GM21723 (cell line): ENCODE data around the gene SH2D3A.
"Not testable (repeated sequence)": the region's sequence is repeated elsewhere in the genome, so short reads cannot be mapped to it uniquely, and the experiment has no call there.

ENCODE experiments used
- ATAC-seq: cut with Tn5 transposase; IDR thresholded peaks from one replicate; pipeline ENCODE4 v1.9.1; 2021; ENCODE audit warnings: mild to moderate bottlenecking, moderate library complexity; ENCODE audit not compliant: unreplicated experiment

SH2D3A gene

DNA sequence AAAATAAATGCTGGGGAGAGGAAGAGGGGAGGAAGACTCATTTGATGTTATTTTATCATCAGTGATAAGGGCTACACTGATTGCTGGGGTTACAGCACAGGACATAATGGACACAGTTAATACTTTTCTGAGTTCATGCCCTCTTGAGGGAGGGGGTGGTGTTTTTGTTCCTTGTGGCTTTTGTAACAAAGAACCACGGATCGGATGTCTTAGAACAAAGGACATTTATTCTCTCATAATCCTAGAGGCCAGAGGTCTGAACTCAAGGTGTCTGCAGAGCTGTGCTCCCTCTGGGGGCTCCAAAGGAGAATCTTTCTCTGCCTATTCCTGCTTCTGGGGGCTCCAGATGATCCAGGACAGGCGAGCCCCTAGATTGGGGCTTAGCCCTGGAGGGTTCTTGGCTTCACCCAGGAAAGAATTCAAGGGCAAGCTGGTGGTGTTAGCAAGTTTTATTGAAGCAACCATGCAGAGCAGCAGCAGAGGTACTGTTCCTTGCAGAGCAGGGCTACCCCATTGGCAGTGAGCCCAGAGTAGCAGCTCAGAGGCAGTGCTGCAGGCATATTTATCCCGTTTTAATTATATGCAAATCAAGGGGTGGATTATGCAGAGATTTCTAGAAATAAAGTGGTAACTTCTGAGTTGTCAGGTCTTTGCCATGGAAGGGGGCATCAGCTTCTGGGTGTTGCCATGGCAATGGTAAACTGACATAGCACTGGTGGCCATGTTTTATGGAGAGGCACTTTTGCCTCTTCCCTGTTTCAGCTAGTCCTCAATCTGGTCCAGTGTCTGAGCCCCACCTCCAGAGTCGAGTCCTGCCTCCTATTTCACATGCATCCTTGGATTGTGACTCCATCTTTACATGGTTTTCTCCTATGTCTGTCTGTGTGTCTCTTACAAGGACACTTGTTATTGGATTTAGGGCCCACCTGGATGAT is 23.2 kb upstream of the SH2D3A start:
- no peak for ATAC-seq

GRCh38 chr19:6788896-6789295 is 21.7 kb upstream of the SH2D3A start:
- ATAC-seq = no peak

DNA sequence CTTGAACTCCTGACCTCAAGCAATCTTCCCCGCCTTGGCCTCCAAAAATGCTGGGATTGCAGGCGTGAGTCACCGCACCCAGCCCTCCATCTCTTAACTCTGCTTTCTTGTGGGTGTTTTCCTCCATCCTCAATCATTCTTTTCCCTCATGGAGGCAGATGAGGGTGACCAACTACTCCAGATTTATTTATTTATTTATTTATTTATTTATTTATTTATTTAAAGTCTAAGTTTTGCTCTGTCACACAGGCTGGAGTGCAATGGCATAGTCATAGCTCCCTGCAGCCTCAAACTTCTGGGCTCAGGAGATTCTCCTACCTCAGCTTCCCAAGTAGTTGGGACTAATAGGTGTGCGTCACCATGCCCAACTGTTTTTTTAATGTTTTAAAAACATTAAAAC is 20.2 kb upstream of the SH2D3A start:
- no peak for ATAC-seq

DNA sequence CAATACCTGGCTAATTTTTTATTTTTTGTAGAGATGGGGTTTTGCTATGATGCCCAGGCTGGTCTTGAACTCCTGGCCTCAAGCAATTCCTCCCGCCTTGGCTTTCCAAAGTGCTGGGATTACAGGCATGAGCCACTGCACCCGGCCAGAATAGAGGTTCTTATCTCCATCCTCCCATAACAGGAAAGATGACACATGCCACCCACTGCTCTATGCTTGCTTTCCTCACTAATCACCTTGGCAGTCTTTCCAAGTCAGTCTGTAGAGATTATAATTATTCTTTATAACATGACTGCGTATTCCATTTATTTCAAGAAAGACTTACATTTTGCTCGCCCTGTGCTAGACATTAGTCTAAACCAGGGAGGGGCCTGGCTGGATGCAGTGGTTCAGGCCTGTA is 12.0 kb upstream of the SH2D3A start:
- no peak for ATAC-seq

GRCh38 chr19:6778386-6778785 is 11.2 kb upstream of the SH2D3A start:
- ATAC-seq = no peak

GRCh38 chr19:6777434-6777833 is 10.2 kb upstream of the SH2D3A start:
- ATAC-seq = no peak

DNA sequence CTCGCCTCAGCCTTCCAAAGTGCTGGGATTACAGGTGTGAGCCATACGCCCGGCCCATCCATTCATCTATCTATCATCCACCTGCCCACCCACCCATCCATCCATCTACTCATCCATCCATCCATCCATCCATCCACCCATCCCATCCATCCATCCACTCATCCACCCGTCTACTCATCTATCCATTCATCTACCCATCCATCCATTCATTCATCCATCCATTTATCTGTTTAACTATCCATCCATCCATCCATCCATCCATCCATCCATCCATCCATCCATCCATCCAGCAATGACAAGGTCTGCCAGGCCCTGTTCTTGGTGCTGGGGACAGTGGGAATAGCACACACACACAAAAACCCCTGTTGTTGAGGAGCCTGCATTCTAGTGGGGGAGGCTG is 9.8 kb upstream of the SH2D3A start:
- no peak for ATAC-seq

GRCh38 chr19:6776045-6776444 is 8.8 kb upstream of the SH2D3A start:
- not testable (repeated sequence) for ATAC-seq

DNA sequence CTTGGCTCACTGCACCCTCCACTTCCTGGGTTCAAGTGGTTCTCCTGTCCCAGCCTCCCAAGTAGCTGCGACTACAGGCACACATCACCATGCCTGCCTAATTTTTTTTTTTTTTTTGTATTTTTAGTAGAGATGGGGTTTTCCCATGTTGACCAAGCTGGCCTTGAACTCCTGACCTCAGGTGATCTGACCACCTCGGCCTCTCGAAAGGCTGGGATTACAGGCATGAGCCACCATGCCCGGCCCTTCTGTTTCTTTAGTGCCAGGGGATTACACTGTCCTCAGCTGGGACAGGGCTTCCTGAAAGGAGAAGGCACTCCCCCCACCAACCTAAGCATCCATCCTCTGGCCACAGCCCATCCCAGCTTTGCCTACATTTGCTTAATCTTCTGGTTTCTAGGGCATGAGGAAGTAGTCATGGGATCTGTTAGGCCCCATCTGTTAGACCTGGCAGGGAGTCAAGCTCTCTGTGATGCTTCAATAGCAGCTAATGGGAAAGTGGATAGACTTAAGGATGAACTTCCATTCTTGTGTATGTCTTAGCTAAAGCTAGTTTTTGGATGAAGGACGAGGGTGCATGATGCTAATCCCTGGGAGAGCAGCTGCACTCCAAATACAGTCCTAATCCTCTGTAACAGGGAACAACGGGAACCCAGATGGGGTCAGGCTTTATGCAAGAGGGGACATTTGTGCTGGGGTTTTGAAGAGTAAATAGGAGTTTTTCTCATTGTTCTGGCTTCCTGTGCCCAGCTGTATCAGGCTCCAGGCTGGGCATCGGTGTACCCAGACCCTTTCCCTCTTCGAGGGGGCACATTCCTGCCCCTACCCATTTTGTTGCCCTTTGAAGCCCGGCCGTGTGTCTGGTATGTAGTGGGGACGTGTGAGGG is 7.8 kb upstream of the SH2D3A start:
- ATAC-seq = no peak

GRCh38 chr19:6773323-6773931 is 6.2 kb upstream of the SH2D3A start:
- ATAC-seq = peak; percentile 32

GRCh38 chr19:6772866-6773322 is 5.7 kb upstream of the SH2D3A start:
- peak; percentile 11 for ATAC-seq

GRCh38 chr19:6772028-6772865 is 5.0 kb upstream of the SH2D3A start, which contains the start of gene VAV1:
TSS of gene VAV1 (plus strand) at chr19:6772708. CDS start at chr19:6772808, 100 bp downstream.
- ATAC-seq = peak; percentile 36

DNA sequence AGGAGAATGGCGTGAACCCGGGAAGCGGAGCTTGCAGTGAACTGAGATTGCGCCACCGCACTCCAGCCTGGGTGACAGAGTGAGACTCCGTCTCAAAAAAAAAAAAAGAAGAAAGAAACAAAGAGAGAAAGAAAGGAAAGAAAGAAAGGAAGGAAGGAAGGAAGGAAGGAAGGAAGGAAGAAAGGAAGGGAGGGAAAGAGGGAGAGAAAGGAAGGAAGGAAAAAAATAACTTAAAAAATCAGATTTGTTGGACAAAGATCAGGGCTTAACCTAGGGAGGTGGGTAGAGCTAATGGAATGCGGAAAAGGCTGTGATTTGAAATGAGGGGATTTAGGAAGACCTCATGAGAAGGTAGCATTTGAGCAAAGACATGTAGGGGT is 4.4 kb upstream of the SH2D3A start:
- ATAC-seq = not testable (repeated sequence)

- no peak for ATAC-seq
Observed at GRCh38 chr19:6769006-6769619, 1.9 kb upstream of the SH2D3A start.

GRCh38 chr19:6768236-6768785 is 1.1 kb upstream of the SH2D3A start:
- peak; percentile 1 for ATAC-seq

GRCh38 chr19:6767081-6767356 is 216 bp downstream of the SH2D3A start:
- peak; percentile 21 for ATAC-seq

GRCh38 chr19:6766357-6767080 is 716 bp downstream of the SH2D3A start:
- ATAC-seq = no peak

GRCh38 chr19:6765738-6766356 is 1.4 kb downstream of the SH2D3A start:
- no peak for ATAC-seq
